DMS53 treated with DMSO at 0.1 percent for 48 hours (cell line): ENCODE data around the gene CREB3.

Experiments used
- DNase-seq: peaks from one replicate; lab custom pipeline; 2025; ENCODE audit not compliant: unreplicated experiment; lab: John Stamatoyannopoulos, UW

CREB3 gene

GRCh38 chr9:35771943-35772342 lies 39.5 kb downstream of the CREB3 start:
- no peak for DNase-seq

- DNase-seq: no peak
These were observed 42.6 kb downstream of the CREB3 start for GRCh38 chr9:35774907-35775635.

DNA sequence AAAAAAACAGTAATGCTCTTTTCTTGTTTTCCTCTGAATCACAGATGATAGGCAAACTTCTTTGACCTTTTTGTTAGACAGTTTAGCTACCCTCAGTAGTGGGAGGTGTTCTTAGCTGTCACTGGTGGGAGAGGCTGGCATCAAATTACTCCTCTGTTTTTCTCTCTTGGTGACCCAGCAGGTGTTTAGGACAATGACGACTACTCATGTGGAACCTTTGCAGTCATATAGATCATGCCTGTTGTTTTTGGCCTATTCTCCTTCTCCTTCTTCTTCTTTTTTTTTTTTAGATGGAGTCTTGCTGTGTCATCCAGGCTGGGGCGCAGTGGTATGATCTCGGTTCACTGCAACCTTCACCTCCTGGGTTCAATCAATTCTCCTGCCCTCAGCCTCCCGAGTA lies 43.6 kb downstream of the CREB3 start:
- DNase-seq: peak; percentile 75

DNA sequence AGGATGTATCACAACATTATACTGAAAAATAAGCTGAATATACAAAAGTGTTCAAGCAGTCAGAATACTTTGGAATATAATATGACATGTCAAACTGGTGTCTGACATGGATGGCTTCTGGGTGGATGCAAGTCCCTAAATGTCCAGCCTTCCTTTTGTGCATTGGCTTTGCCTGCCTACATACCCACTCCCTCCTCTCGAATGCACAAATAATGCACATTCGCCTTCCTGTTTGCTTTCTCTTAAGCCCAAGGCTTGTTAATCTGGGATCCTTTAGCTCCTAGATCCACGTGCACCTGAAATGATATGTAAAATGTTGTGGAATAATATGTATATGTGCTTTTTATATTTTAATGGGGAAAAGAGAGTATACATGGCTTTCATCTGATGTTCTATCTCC lies 46.0 kb downstream of the CREB3 start:
- no peak for DNase-seq

- no peak for DNase-seq
These were observed 48.6 kb downstream of the CREB3 start for GRCh38 chr9:35781066-35781465.

DNA sequence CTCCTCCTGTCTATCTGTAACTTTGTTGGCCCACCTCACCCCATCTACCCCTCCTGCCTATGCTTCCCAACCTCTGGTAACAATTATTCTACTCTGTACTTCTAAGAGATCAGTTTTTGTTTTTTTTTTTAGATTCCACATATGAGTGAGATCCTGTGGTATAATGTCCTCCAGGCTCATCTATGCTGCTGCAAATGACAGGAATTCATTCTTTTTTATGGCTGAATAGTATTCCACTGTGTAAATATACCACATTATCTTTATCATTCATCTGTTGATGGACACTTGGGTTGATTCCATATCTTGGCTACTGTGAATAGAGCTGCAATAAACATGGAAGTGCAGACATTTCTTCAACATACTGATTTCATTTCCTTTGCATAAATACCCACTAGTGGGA lies 51.0 kb downstream of the CREB3 start:
- no peak for DNase-seq
